Endothelial cell (in vitro differentiated cells): ENCODE data around the gene TECRL. TPM values are rescaled to one million over a fixed set of nuclear protein-coding genes. Genes with fewer than 3 reads are reported as not detected.

Experiments
- DNase-seq: peaks from one replicate; pipeline ENCODE4 v3.0.0; 2021; ENCODE audit warnings: low spot score
- H3K27ac Mint-ChIP-seq: one replicate; pipeline ENCODE4 v1.8.0; 2021; ENCODE audit warnings: mixed read lengths, inconsistent platforms; ENCODE audit not compliant: unreplicated experiment
- H3K27me3 Mint-ChIP-seq: one replicate; pipeline ENCODE4 v1.8.0; 2021; ENCODE audit warnings: mild to moderate bottlenecking, moderate library complexity, mixed read lengths, inconsistent platforms; ENCODE audit not compliant: unreplicated experiment
- H3K36me3 Mint-ChIP-seq: one replicate; pipeline ENCODE4 v1.8.0; 2021; ENCODE audit warnings: mild to moderate bottlenecking, low read depth, mixed read lengths, inconsistent platforms; ENCODE audit not compliant: unreplicated experiment
- H3K4me1 Mint-ChIP-seq: one replicate; pipeline ENCODE4 v1.8.0; 2021; ENCODE audit warnings: mild to moderate bottlenecking, mixed read lengths, inconsistent platforms; ENCODE audit not compliant: unreplicated experiment
- H3K4me3 Mint-ChIP-seq: one replicate; pipeline ENCODE4 v1.8.0; 2021; ENCODE audit warnings: mild to moderate bottlenecking, mixed read lengths, inconsistent platforms; ENCODE audit not compliant: unreplicated experiment
- H3K9me3 Mint-ChIP-seq: one replicate; pipeline ENCODE4 v1.8.0; 2021; ENCODE audit warnings: mixed read lengths, inconsistent platforms; ENCODE audit not compliant: unreplicated experiment
- CTCF ChIP-seq: fragments of 200-600 bp; sonication (generic); IDR thresholded peaks from one replicate; pipeline ENCODE4 v1.5.0; 2021; ENCODE audit warnings: antibody characterized with exemption; ENCODE audit not compliant: unreplicated experiment
- total RNA-seq: library from RNA; stranded (reverse); fragmentation: NEBNext Ultra II Directional; extraction: Animal tissue kit (Norgen Biotek cat#: 25700); gene quantifications from one replicate; pipeline ENCODE4 v1.2.1, GENCODE V29; 2021; ENCODE audit not compliant: unreplicated experiment

Gene TECRL
- total RNA-seq, 1 donor from 2014 or later: not detected

GRCh38 chr4:64360664-64361398, 48.4 kb downstream of the TECRL start:
- Mint-ChIP-seq H3K27ac (no peak overlapping the region), H3K4me1 (no peaks in the 10 kb centered on the region), H3K9me3 (no peaks in the 10 kb centered on the region), H3K4me3 (no peak overlapping the region), H3K36me3 (no peaks in the 10 kb centered on the region), H3K27me3 (no peaks in the 10 kb centered on the region)
- no peak for DNase-seq
- no peak for TF ChIP-seq CTCF

- Mint-ChIP-seq H3K36me3 (no peaks in the 10 kb centered on the region), H3K9me3 (no peaks in the 10 kb centered on the region), H3K27me3 (no peaks in the 10 kb centered on the region), H3K4me3 (no peak overlapping the region), H3K27ac (no peak overlapping the region), H3K4me1 (no peaks in the 10 kb centered on the region)
- DNase-seq: no peak
- TF ChIP-seq CTCF: no peak
These were observed 49.8 kb downstream of the TECRL start for GRCh38 chr4:64359489-64359888.

GRCh38 chr4:64353904-64354303, 55.3 kb downstream of the TECRL start:
- Mint-ChIP-seq H3K27me3 (no peaks in the 10 kb centered on the region), H3K36me3 (no peaks in the 10 kb centered on the region), H3K9me3 (no peaks in the 10 kb centered on the region), H3K4me3 (no peak overlapping the region), H3K27ac (no peak overlapping the region), H3K4me1 (no peaks in the 10 kb centered on the region)
- DNase-seq: no peak
- no peak for TF ChIP-seq CTCF

GRCh38 chr4:64341711-64342110, 67.5 kb downstream of the TECRL start:
- no peak for TF ChIP-seq CTCF
- Mint-ChIP-seq H3K4me3 (no peak overlapping the region), H3K36me3 (no peaks in the 10 kb centered on the region), H3K27ac (no peak overlapping the region), H3K9me3 (peaks cover 3% of the 10 kb centered on the region), H3K4me1 (no peaks in the 10 kb centered on the region), H3K27me3 (peaks cover 1% of the 10 kb centered on the region)
- no peak for DNase-seq

- Mint-ChIP-seq H3K36me3 (no peaks in the 10 kb centered on the region), H3K27me3 (peaks cover 3% of the 10 kb centered on the region), H3K27ac (no peak overlapping the region), H3K4me1 (no peaks in the 10 kb centered on the region), H3K9me3 (peaks cover 3% of the 10 kb centered on the region), H3K4me3 (no peak overlapping the region)
- no peak for DNase-seq
- no peak for TF ChIP-seq CTCF
These were observed 68.8 kb downstream of the TECRL start for GRCh38 chr4:64340218-64341110.
